K562 (cell line): ENCODE results near the gene PRIM1. TPM values are rescaled to one million over a fixed set of nuclear protein-coding genes. Genes with fewer than 3 reads are reported as not detected.

Source experiments
- CREB3 ChIP-seq: fragments of 450-650 bp; conservative IDR thresholded peaks from 2 replicates; pipeline ENCODE4 v1.6.1; 2016; ENCODE audit warnings: missing genetic modification characterization, low read depth, mild to moderate bottlenecking, missing compliant biosample characterization, moderate library complexity
- E2F6 ChIP-seq, 2 experiments: IDR thresholded peaks; 2 replicates each; pipeline ENCODE4 v1.6.1; 2011; ENCODE audit warnings: borderline replicate concordance in 1 of 2, control low read depth in 1 of 2, low read depth in 1 of 2, low read length in 1 of 2, mild to moderate bottlenecking in 1 of 2, mixed read lengths in 1 of 2, moderate library complexity in 1 of 2; ENCODE audit not compliant: insufficient read depth in 1 of 2, insufficient read length in 1 of 2, poor library complexity in 1 of 2, severe bottlenecking in 1 of 2; ENCODE audit errors: extremely low read depth in 1 of 2
- ELK1 ChIP-seq: sonication (generic); formaldehyde crosslinking; IDR thresholded peaks from 2 replicates; pipeline ENCODE4 v1.8.1; 2022; ENCODE audit warnings: missing genetic modification reagents
- FIP1L1 ChIP-seq: fragments of 200-400 bp; formaldehyde crosslinking; IDR thresholded peaks from 2 replicates; pipeline ENCODE4 v1.6.1; 2018; ENCODE audit warnings: mild to moderate bottlenecking, low read depth, low read length; ENCODE audit not compliant: poor library complexity, severe bottlenecking
- HNRNPUL1 ChIP-seq: fragments of 200-400 bp; formaldehyde crosslinking; IDR thresholded peaks from 2 replicates; pipeline ENCODE4 v1.6.1; 2017; ENCODE audit warnings: low read length
- PHF8 ChIP-seq: fragments of 200-600 bp; sonication (generic); IDR thresholded peaks from 2 replicates; pipeline ENCODE4 v1.6.1; 2012; ENCODE audit warnings: mixed run types, mild to moderate bottlenecking, inconsistent platforms, low read length, moderate library complexity, borderline replicate concordance
- POLR2G ChIP-seq: fragments of 200-400 bp; formaldehyde crosslinking; IDR thresholded peaks from 2 replicates; pipeline ENCODE4 v1.6.1; 2017; ENCODE audit warnings: low read depth, mild to moderate bottlenecking, antibody characterized with exemption, low read length, moderate library complexity
- STAT5A ChIP-seq: IDR thresholded peaks from 2 replicates; pipeline ENCODE4 v1.6.1; 2012; ENCODE audit warnings: low read length, inconsistent platforms, borderline replicate concordance
- THRA ChIP-seq: fragments of 450-650 bp; IDR thresholded peaks from 2 replicates; pipeline ENCODE4 v1.6.1; 2017; ENCODE audit warnings: mild to moderate bottlenecking, moderate library complexity
- TRIM28 ChIP-seq: fragments of 450-650 bp; IDR thresholded peaks from 2 replicates; pipeline ENCODE4 v1.6.1; 2017
- TSHZ1 ChIP-seq: fragments of 250-450 bp; sonication (Bioruptor Pico); IDR thresholded peaks from 2 replicates; pipeline ENCODE4 v1.4.0; 2020; ENCODE audit warnings: mild to moderate bottlenecking, moderate library complexity
- ZNF696 ChIP-seq: fragments of 250-450 bp; sonication (Bioruptor Pico); conservative IDR thresholded peaks from 2 replicates; pipeline ENCODE4 v1.4.0; 2020; ENCODE audit warnings: mild to moderate bottlenecking, moderate library complexity
- polyA plus RNA-seq, 8 experiments: library from polyadenylated mRNA; depleted of rRNA in 4 of 8; stranded (reverse) in 5 of 8; unstranded in 3 of 8; fragments of >200 nt; fragmentation: Nextera tagmentation in 2 of 8; fragmentation: Illumina TruSeq in 1 of 8; extraction: Ambion mirVana in 2 of 8; extraction: Trizol in 1 of 8; gene quantifications; 2 replicates each; pipeline versions ENCODE4 v1.2.1 to v1.2.3, GENCODE V29; 2011 to 2014; ENCODE audit warnings: inconsistent platforms in 1 of 8, missing spikeins in 1 of 8
- total RNA-seq, 7 experiments: library from RNA; depleted of rRNA in 6 of 7; stranded (reverse); fragments of >200 nt in 6 of 7; fragmentation: Illumina TruSeq in 2 of 7; extraction: Trizol in 2 of 7; gene quantifications; 2 replicates each; pipeline versions ENCODE4 v1.2.1 to v1.2.3, GENCODE V29; 2011 to 2021; ENCODE audit warnings: low replicate concordance in 1 of 7

Gene PRIM1
- total and polyA plus RNA-seq, 9 of the 15 experiments (the other 6 are each of a cell fraction or from before 2014, with no cell fraction given): 67.2 to 179 (median 140) TPM

GRCh38 chr12:56751712-56752598 is at the start of gene PRIM1 (continued):
- TF ChIP-seq POLR2G: peak; percentile 94
- no peak for TF ChIP-seq TSHZ1
- TF ChIP-seq TRIM28: no peak
- no peak for TF ChIP-seq HNRNPUL1
- TF ChIP-seq THRA: no peak
- peak; percentile 36 for TF ChIP-seq FIP1L1
- TF ChIP-seq STAT5A: no peak
- TF ChIP-seq PHF8: peak; percentile 85
- peak; percentile 97 for TF ChIP-seq E2F6 (IDR thresholded peaks at IDR 0.05; ENCODE audit: borderline replicate concordance in 1 of 2, extremely low read depth in 1 of 2, insufficient read depth in 1 of 2, insufficient read length in 1 of 2, low read depth in 1 of 2, low read length in 1 of 2, poor library complexity in 1 of 2, severe bottlenecking in 1 of 2)
- TF ChIP-seq ELK1 (CRISPR knock-in tag): no peak
- TF ChIP-seq ZNF696: no peak
- TF ChIP-seq CREB3 (tag): no peak
